ENCODE results near the gene CES2. TPM values are rescaled to one million over a fixed set of nuclear protein-coding genes. Genes with fewer than 3 reads are reported as not detected.

Gene CES2
- 10 to 100 TPM; 32.5 to 32.7 TPM for total RNA-seq

- H3K36me3 Mint-ChIP-seq, result peaks cover 27% of the 10 kb centered on the region
Observed at GRCh38 chr16:66935314-66936011, at the start of gene CES2. Gene CES2, plus strand, starts transcription at chr16:66935516. Its CDS starts 120 bp downstream, at chr16:66935636.

GRCh38 chr16:66886321-66886720 is 49.0 kb upstream of the CES2 start:
- peaks cover 48% of the 10 kb centered on the region for H3K4me1 Mint-ChIP-seq (ENCODE audit: low read depth)
- no peak overlapping the region for H3K27ac Mint-ChIP-seq
- no peaks in the 10 kb centered on the region for H3K27me3 Mint-ChIP-seq
- POLR2A ChIA-PET, result no interaction called here
- DNase-seq, result no peak
- intact Hi-C loops (cut with micrococcal nuclease), result no loop called here
- no peak overlapping the region for H3K4me3 Mint-ChIP-seq
- CTCF ChIA-PET, result interaction anchor here (0.8 to 2.8 kb wide), 4 partner anchors 9 to 74 kb away, joined by 3 to 14 read pairs (median 4); partner anchors contain the start of genes CES3 and NAE1
- H3K36me3 Mint-ChIP-seq, result peaks cover 44% of the 10 kb centered on the region
- H3K9me3 Mint-ChIP-seq, result no peaks in the 10 kb centered on the region

More at GRCh38 chr16:66935314-66936011, at the start of gene CES2:
- POLR2A ChIA-PET, result no interaction called here
- Mint-ChIP-seq H3K4me1 (ENCODE audit: low read depth) (peaks cover 49% of the 10 kb centered on the region), H3K27me3 (no peaks in the 10 kb centered on the region), H3K4me3 (peak within 1 kb of the TSS; percentile 100), H3K9me3 (no peaks in the 10 kb centered on the region), H3K27ac (peak within 1 kb of the TSS; percentile 97)
- CTCF ChIA-PET, result no interaction called here
- intact Hi-C loops (cut with micrococcal nuclease), result no loop called here
- DNase-seq, result no peak

GRCh38 chr16:66886914-66887313 is 48.4 kb upstream of the CES2 start:
- no peak for DNase-seq
- POLR2A ChIA-PET, result no interaction called here
- intact Hi-C loops (cut with micrococcal nuclease), result no loop called here
- no peaks in the 10 kb centered on the region for H3K27me3 Mint-ChIP-seq
- H3K27ac Mint-ChIP-seq, result no peak overlapping the region
- H3K9me3 Mint-ChIP-seq, result no peaks in the 10 kb centered on the region
- H3K4me1 Mint-ChIP-seq (ENCODE audit: low read depth), result peaks cover 45% of the 10 kb centered on the region
- peaks cover 43% of the 10 kb centered on the region for H3K36me3 Mint-ChIP-seq
- CTCF ChIA-PET, result interaction anchor here (1.2 to 2.8 kb wide), 2 partner anchors 20 to 56 kb away, joined by 3 to 14 read pairs; partner anchors contain the start of gene NAE1
- H3K4me3 Mint-ChIP-seq, result no peak overlapping the region

GRCh38 chr16:66888647-66889615 is 46.4 kb upstream of the CES2 start:
- Mint-ChIP-seq H3K4me1 (ENCODE audit: low read depth) (peaks cover 47% of the 10 kb centered on the region), H3K27ac (no peak overlapping the region), H3K36me3 (peaks cover 40% of the 10 kb centered on the region), H3K27me3 (no peaks in the 10 kb centered on the region), H3K9me3 (no peaks in the 10 kb centered on the region), H3K4me3 (no peak overlapping the region)
- intact Hi-C loops (cut with micrococcal nuclease), result no loop called here
- no peak for DNase-seq
- ChIA-PET POLR2A (interaction anchor here (1.0 kb wide), 1 partner anchor 16 kb away, joined by 3 read pairs; no protein-coding TSS in a partner anchor), CTCF (interaction anchor here (0.9 kb wide), 1 partner anchor 39 kb away, joined by 3 read pairs; no protein-coding TSS in a partner anchor)

- CTCF ChIA-PET, result interaction anchor here (0.6 kb wide), 1 partner anchor 162 kb away, joined by 3 read pairs; no protein-coding TSS in a partner anchor
- no peak for DNase-seq
- Mint-ChIP-seq H3K4me1 (ENCODE audit: low read depth) (peaks cover 47% of the 10 kb centered on the region), H3K27me3 (no peaks in the 10 kb centered on the region), H3K4me3 (no peak overlapping the region), H3K27ac (no peak overlapping the region), H3K9me3 (no peaks in the 10 kb centered on the region), H3K36me3 (peaks cover 35% of the 10 kb centered on the region)
- intact Hi-C loops (cut with micrococcal nuclease), result no loop called here
- POLR2A ChIA-PET, result interaction anchor here (1.0 kb wide), 1 partner anchor 42 kb away, joined by 3 read pairs; no protein-coding TSS in a partner anchor
Observed at GRCh38 chr16:66889622-66890021, 45.7 kb upstream of the CES2 start.

- ChIA-PET CTCF (interaction anchor here (0.6 to 2.1 kb wide), 3 partner anchors 17 to 82 kb away, joined by 3 to 6 read pairs (median 4); no protein-coding TSS in a partner anchor), POLR2A (interaction anchor here (0.6 to 0.8 kb wide), 2 partner anchors 42 to 355 kb away, joined by 3 read pairs; no protein-coding TSS in a partner anchor)
- no peaks in the 10 kb centered on the region for H3K27me3 Mint-ChIP-seq
- no peak overlapping the region for H3K27ac Mint-ChIP-seq
- intact Hi-C loops (cut with micrococcal nuclease), result no loop called here
- DNase-seq, result no peak
- no peak overlapping the region for H3K4me3 Mint-ChIP-seq
- no peaks in the 10 kb centered on the region for H3K9me3 Mint-ChIP-seq
- peaks cover 23% of the 10 kb centered on the region for H3K36me3 Mint-ChIP-seq
- H3K4me1 Mint-ChIP-seq (ENCODE audit: low read depth), result peaks cover 38% of the 10 kb centered on the region
Observed at GRCh38 chr16:66890799-66891198, 44.5 kb upstream of the CES2 start.

GRCh38 chr16:66891360-66891759 is 44.0 kb upstream of the CES2 start:
- ChIA-PET POLR2A (no interaction called here), CTCF (interaction anchor here (0.9 to 2.9 kb wide), 3 partner anchors 10 to 24 kb away, joined by 3 to 15 read pairs (median 6); partner anchors contain the start of gene PDP2)
- Mint-ChIP-seq H3K36me3 (peaks cover 22% of the 10 kb centered on the region), H3K4me3 (no peak overlapping the region), H3K27ac (no peak overlapping the region), H3K27me3 (no peaks in the 10 kb centered on the region), H3K4me1 (ENCODE audit: low read depth) (peaks cover 34% of the 10 kb centered on the region), H3K9me3 (no peaks in the 10 kb centered on the region)
- intact Hi-C loops (cut with micrococcal nuclease), result no loop called here
- no peak for DNase-seq

GRCh38 chr16:66891797-66892196 is 43.5 kb upstream of the CES2 start:
- intact Hi-C loops (cut with micrococcal nuclease), result no loop called here
- H3K4me1 Mint-ChIP-seq (ENCODE audit: low read depth), result peaks cover 29% of the 10 kb centered on the region
- no peak overlapping the region for H3K27ac Mint-ChIP-seq
- peaks cover 19% of the 10 kb centered on the region for H3K36me3 Mint-ChIP-seq
- POLR2A ChIA-PET, result interaction anchor here (0.7 kb wide), 1 partner anchor 11 kb away, joined by 3 read pairs; no protein-coding TSS in a partner anchor
- no peak for DNase-seq
- no peak overlapping the region for H3K4me3 Mint-ChIP-seq
- CTCF ChIA-PET, result interaction anchor here (1.4 to 2.9 kb wide), 3 partner anchors 11 to 24 kb away, joined by 5 to 15 read pairs (median 6); partner anchors contain the start of gene PDP2
- H3K9me3 Mint-ChIP-seq, result no peaks in the 10 kb centered on the region
- H3K27me3 Mint-ChIP-seq, result no peaks in the 10 kb centered on the region

GRCh38 chr16:66894055-66894454 is 41.3 kb upstream of the CES2 start:
- H3K4me3 Mint-ChIP-seq, result no peak overlapping the region
- H3K9me3 Mint-ChIP-seq, result no peaks in the 10 kb centered on the region
- H3K4me1 Mint-ChIP-seq (ENCODE audit: low read depth), result peaks cover 10% of the 10 kb centered on the region
- H3K27ac Mint-ChIP-seq, result no peak overlapping the region
- no peaks in the 10 kb centered on the region for H3K27me3 Mint-ChIP-seq
- ChIA-PET POLR2A (interaction anchor here (0.8 kb wide), 1 partner anchor 238 kb away, joined by 3 read pairs; no protein-coding TSS in a partner anchor), CTCF (interaction anchor here (1.0 to 4.4 kb wide), 8 partner anchors 12 to 64 kb away, joined by 3 to 33 read pairs (median 12); partner anchors contain the start of genes NAE1, PDP2 and RRAD)
- no peak for DNase-seq
- H3K36me3 Mint-ChIP-seq, result peaks cover 6% of the 10 kb centered on the region
- intact Hi-C loops (cut with micrococcal nuclease), result loop anchor here (2.0 kb wide), 2 partner anchors 35 to 53 kb away; no protein-coding TSS in a partner anchor

GRCh38 chr16:66894948-66895688 is 40.2 kb upstream of the CES2 start:
- POLR2A ChIA-PET, result interaction anchor here (0.6 to 1.4 kb wide), 3 partner anchors 34 to 51 kb away, joined by 3 to 5 read pairs (median 4); no protein-coding TSS in a partner anchor
- Mint-ChIP-seq H3K27me3 (no peaks in the 10 kb centered on the region), H3K4me1 (ENCODE audit: low read depth) (peaks cover 8% of the 10 kb centered on the region), H3K9me3 (no peaks in the 10 kb centered on the region), H3K4me3 (no peak overlapping the region), H3K27ac (no peak overlapping the region), H3K36me3 (peaks cover 2% of the 10 kb centered on the region)
- peak; percentile 75 for DNase-seq
- CTCF ChIA-PET, result interaction anchor here (0.8 to 4.4 kb wide), 20 partner anchors 9 to 332 kb away, joined by 3 to 33 read pairs (median 4); partner anchors contain the start of genes CES3, CIAO2B, NAE1 and RRAD
- intact Hi-C loops (cut with micrococcal nuclease), result loop anchor here (2.0 kb wide), 2 partner anchors 34 to 52 kb away; no protein-coding TSS in a partner anchor

- no peaks in the 10 kb centered on the region for H3K27me3 Mint-ChIP-seq
- no peak overlapping the region for H3K4me3 Mint-ChIP-seq
- POLR2A ChIA-PET, result interaction anchor here (1.2 to 1.4 kb wide), 2 partner anchors 33 to 51 kb away, joined by 3 to 5 read pairs; no protein-coding TSS in a partner anchor
- H3K9me3 Mint-ChIP-seq, result no peaks in the 10 kb centered on the region
- intact Hi-C loops (cut with micrococcal nuclease), result loop anchor here (2.0 kb wide), 2 partner anchors 33 to 51 kb away; no protein-coding TSS in a partner anchor
- no peak for DNase-seq
- H3K4me1 Mint-ChIP-seq (ENCODE audit: low read depth), result peaks cover 8% of the 10 kb centered on the region
- H3K36me3 Mint-ChIP-seq, result peaks cover 2% of the 10 kb centered on the region
- CTCF ChIA-PET, result interaction anchor here (1.0 to 4.4 kb wide), 16 partner anchors 9 to 331 kb away, joined by 3 to 33 read pairs (median 6); partner anchors contain the start of genes CES3, CIAO2B, NAE1 and RRAD
- H3K27ac Mint-ChIP-seq, result no peak overlapping the region
Observed at GRCh38 chr16:66895689-66895979, 39.7 kb upstream of the CES2 start.

Measured in activated CD4-positive, alpha-beta memory T cell treated with anti-CD3 and anti-CD28 coated beads for 36 hours (primary cell).